HG02759 (cell line): ENCODE data around the gene NPY4R2.
"Not testable (repeated sequence)": the region's sequence is repeated elsewhere in the genome, so short reads cannot be mapped to it uniquely, and the experiment has no call there.

Source experiments
- ATAC-seq: cut with Tn5 transposase; IDR thresholded peaks from one replicate; pipeline ENCODE4 v1.9.1; 2021; ENCODE audit warnings: mild to moderate bottlenecking, moderate library complexity; ENCODE audit not compliant: unreplicated experiment

The NPY4R2 gene, protein sequence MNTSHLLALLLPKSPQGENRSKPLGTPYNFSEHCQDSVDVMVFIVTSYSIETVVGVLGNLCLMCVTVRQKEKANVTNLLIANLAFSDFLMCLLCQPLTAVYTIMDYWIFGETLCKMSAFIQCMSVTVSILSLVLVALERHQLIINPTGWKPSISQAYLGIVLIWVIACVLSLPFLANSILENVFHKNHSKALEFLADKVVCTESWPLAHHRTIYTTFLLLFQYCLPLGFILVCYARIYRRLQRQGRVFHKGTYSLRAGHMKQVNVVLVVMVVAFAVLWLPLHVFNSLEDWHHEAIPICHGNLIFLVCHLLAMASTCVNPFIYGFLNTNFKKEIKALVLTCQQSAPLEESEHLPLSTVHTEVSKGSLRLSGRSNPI

DNA sequence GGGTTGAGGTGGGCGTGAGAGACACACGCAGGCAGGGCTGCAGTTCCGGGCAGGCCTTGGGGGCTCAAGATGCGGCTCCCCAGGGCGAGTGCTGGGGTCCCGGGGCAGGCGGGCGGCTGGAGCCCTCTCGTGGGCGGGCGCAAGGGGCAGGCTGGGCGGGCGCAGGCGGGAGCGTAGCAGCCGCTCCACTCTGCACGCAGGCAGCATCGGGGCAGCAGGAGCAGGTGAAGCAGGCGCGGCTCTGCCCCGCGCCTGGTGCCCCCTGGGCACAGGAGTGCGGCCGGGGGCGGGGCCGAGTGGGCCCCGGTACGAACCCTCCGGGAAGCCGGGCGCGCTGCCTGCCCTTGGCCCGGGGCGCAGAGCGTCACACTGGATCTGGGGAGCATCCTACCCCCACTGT lies at the start of gene NPY4R2:
NPY4R2 (plus strand) TSS at position 188 of the 400 bp plus-strand sequence. CDS start 3,326 bp downstream, outside the sequence.
- not testable (repeated sequence) for ATAC-seq

DNA sequence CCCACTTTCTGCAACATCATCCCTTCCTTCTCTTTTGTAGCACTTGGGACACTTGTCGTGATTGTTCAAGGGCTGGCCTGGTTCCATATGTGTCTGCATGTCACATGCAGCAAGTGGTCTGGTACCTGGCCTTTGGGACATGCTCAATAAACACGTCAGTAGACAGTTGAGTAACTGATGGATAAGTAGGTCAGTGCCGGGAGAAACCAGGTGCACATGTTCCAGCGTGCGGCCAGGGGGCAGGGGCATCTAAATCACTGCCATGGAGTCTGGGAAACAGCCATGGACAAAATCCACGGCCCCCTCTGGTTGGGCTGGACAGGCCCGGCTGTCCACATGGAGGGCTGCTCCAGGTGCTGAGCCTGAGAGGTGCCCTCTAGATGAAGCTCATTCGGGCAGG lies 47.6 kb upstream of the NPY4R2 start:
- ATAC-seq = not testable (repeated sequence)

GRCh38 chr10:47871485-47872180 lies 46.8 kb upstream of the NPY4R2 start:
- not testable (repeated sequence) for ATAC-seq

- ATAC-seq = not testable (repeated sequence)
These were observed 46.2 kb upstream of the NPY4R2 start for GRCh38 chr10:47872236-47872635.

DNA sequence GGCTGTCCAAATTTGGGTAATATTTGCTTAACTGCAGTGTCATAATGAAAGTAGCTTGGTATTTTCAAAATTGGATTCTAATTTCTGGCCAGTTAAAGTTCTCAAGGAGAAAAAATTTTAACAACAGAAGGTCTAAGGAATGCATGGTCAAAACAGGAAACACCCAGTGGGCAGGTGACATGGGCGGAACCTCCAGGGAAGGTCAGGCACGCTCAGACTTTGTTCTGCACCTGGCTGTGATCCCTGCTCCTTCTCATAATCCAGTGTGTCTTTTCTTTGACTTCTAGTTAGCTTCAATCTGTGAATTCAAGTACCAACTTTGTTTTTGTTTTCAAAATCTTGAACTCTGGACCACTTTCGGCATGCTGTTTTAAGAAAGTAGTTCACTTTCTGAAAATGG lies 34.2 kb upstream of the NPY4R2 start:
- not testable (repeated sequence) for ATAC-seq

GRCh38 chr10:47884934-47885333 lies 33.5 kb upstream of the NPY4R2 start:
- not testable (repeated sequence) for ATAC-seq

DNA sequence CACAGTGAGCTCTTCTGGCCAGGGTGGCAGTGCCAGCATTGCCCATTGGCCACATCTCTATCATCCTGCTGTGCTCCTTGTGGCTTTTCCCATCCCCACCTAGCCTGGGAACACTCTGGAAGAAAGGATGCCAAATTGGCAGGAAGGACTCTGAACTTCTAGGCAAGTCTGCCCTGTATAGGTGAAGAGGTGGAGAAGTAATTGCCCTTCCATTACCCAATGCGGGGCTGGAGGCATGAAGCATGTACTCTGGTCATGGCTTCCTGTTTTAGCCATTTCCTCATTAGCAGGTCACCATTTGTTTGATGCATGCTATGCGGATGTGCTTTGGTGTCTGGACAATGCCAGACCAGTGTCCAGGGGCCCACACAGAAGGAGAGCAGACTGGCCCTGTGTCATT lies 32.1 kb upstream of the NPY4R2 start:
- not testable (repeated sequence) for ATAC-seq

GRCh38 chr10:47886827-47887226 lies 31.6 kb upstream of the NPY4R2 start:
- ATAC-seq = not testable (repeated sequence)

DNA sequence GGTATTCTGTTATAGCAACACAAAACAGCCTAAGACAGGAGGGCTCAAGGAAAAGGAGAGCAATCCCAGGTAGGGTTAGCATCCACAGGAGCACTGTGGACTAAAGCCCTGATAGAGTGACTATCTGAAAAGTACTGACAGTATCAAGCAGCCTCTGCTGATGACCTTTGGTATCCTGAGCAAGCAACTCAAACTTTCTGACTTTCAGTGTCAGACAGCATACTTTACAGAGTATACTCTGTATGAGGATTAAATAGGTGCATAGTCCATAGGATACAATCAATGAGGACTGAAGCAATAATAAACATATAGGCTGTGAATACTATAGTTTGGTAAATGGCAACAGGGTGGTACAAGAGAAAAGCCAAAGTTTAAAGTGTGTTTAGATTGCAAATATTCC lies 27.7 kb upstream of the NPY4R2 start:
- ATAC-seq = not testable (repeated sequence)

- ATAC-seq = not testable (repeated sequence)
These were observed 25.8 kb upstream of the NPY4R2 start for GRCh38 chr10:47892494-47893261.

DNA sequence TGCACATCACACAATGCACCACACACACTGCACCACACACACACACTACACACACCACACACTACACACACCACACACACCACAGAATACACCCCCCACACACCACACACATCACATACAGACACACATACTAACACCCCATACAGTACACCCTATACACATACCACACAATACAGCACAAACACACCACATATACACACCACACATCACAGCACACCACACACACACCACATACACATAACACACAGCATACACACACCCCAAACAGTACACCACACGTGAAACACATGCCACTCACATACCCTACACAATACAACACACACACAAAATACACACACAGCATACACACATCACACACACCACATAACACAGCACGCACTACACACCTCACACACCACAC lies 23.9 kb upstream of the NPY4R2 start:
- ATAC-seq = not testable (repeated sequence)

DNA sequence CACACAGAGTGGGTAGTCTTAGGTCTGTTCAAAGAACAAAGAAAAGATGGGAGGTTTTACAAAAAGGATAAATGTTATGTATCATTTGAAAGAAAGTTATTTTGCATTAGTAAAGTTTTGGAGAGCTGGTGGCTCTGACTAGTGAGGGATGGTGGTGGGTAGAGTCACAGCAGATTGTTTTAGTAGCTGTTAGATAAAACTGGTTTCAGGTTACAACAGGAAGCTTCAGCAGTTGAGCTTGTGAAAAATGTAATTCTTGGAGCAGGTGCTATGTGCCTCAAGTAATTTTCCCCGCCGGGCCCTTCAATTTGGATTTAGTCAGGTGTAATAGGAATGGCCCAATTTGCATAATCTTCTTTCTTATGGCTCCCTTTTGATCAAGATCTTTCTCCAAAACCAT lies 20.6 kb upstream of the NPY4R2 start:
- not testable (repeated sequence) for ATAC-seq

DNA sequence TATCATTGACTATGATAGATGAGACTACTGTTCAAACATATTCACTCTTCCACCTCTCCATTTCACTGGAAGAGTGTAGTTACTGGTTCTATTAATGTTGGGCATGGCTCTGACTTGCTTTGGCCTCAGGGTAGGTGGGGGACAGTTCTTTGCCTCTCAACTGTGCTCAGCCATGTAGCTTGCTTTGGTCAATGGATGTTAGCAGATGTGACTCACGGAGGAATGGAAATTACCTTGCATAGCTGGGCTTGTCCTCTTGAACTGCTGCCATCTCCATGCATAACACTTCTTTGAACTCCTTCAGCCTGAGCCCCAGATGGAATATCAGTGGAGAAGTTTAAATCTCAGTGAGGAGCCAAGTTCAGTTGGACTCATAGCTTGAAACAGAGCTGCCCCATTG lies 9.1 kb upstream of the NPY4R2 start:
- ATAC-seq = not testable (repeated sequence)

DNA sequence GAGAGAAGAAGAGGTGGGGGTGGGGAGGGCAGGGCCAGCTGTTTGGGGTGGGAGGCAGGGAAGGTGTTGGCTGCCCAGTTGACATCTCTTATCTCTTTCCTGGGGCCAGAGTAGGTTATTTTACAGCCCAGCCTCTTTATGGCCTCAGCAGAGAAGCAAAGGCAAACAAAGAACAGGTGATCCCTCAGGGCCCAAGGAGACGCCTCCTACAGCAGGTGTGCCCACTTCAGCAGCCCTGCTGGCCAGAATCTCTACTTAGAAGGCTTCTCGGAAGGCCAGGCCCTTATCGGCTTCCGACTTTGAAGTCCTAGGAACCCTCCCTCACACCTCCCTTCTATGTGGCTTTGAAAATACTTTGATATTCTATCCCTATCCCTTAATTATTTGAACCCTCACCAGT lies 8.0 kb upstream of the NPY4R2 start:
- not testable (repeated sequence) for ATAC-seq

- not testable (repeated sequence) for ATAC-seq
These were observed 4.4 kb upstream of the NPY4R2 start for GRCh38 chr10:47914052-47914451.

- not testable (repeated sequence) for ATAC-seq
These were observed 2.5 kb upstream of the NPY4R2 start for GRCh38 chr10:47915849-47916548.

DNA sequence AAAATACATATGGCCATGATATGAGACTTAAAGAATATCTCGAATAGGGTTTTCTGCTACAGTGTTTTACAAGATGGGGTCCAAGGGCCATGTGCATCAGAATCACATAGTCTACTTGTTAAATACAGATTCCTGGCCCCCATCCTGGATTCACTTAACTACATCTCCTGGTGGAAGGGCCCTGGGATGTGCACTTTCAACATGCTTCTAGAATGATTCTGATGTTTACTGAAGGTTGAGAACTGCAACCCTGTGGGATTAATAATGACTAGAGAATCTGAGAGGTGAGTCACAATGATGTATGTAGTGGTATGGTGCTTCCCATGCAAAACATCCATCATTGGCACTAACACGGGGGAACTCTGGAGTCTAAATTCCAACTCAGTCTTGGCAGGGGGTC lies 2.1 kb downstream of the NPY4R2 start:
- ATAC-seq = not testable (repeated sequence)

DNA sequence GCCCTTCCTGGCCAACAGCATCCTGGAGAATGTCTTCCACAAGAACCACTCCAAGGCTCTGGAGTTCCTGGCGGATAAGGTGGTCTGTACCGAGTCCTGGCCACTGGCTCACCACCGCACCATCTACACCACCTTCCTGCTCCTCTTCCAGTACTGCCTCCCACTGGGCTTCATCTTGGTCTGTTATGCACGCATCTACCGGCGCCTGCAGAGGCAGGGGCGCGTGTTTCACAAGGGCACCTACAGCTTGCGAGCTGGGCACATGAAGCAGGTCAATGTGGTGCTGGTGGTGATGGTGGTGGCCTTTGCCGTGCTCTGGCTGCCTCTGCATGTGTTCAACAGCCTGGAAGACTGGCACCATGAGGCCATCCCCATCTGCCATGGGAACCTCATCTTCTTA lies 4.0 kb downstream of the NPY4R2 start:
- not testable (repeated sequence) for ATAC-seq

GRCh38 chr10:47924628-47925027 lies 6.2 kb downstream of the NPY4R2 start:
- ATAC-seq = not testable (repeated sequence)

DNA sequence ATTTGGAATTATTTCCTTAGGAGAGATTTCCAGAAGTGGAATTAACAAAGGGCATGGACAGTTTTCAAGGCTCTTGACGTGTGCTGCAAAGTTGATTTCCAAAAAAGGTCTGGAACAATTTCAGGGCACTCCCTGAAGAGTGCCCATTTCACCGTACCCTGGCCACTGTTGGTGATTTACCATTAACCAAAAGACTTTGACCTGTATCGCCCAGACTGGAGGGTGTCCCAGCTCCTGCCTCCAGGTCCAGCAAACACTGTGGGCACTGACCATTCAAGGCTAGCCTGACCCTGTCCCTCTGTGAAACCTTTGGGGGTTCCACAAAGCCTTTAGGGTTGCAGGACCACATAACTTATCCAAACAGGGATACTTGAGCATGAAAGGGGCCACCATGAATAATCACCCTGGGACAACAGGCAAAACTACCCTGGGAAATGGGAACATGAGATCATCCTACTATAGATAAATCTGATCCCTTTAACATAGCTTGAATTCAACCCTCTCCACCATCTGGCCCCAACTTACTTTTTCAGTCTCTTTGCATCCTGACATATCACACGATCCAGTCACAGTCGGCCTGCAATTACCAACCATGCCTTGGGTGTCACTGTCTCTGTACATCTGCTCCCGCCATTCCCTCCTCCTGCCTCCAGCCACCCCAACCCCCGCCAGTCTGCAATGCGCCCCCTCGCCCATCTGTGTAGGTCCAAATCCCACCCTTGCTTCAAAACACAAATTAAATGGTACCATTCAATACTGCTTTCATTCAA lies 8.9 kb downstream of the NPY4R2 start:
- not testable (repeated sequence) for ATAC-seq
